ENCODE results near the gene CFAP100. TPM values are rescaled to one million over a fixed set of nuclear protein-coding genes. Genes with fewer than 3 reads are reported as not detected.

Gene CFAP100
- total and polyA plus RNA-seq, 12 donors: 0.17 TPM; not detected in 11

GRCh38 chr3:126434264-126434590, 39.5 kb downstream of the CFAP100 start:
- Histone ChIP-seq H3K9me3 (replicated peaks in 1 of 3) (no peaks in the 10 kb centered on the region), H3K4me3 (no peak overlapping the region), H3K27ac (no peak overlapping the region), H3K36me3 (replicated peaks in 1 of 2) (peaks cover 0 to 26% of the 10 kb centered on the region in 2 donors), H3K27me3 (no peaks in the 10 kb centered on the region), H3K4me1 (replicated peaks in 1 of 2) (no peaks in the 10 kb centered on the region)
- intact Hi-C loops (cut with DNase I): no loop called here
- DNase-seq: peak in 1 of 7 donors; percentile 34
- 93 to 100% (median 95%) methylated on average over 6 of the region's 6 CpGs for WGBS, 4 donors
- no peak for TF ChIP-seq CTCF (IDR thresholded peaks at IDR 0.05)
- no peak for TF ChIP-seq POLR2A (IDR thresholded peaks at IDR 0.05)

GRCh38 chr3:126434931-126435411, 40.3 kb downstream of the CFAP100 start:
- Histone ChIP-seq H3K4me3 (no peak overlapping the region), H3K4me1 (replicated peaks in 1 of 2) (no peaks in the 10 kb centered on the region), H3K27me3 (no peaks in the 10 kb centered on the region), H3K9me3 (replicated peaks in 1 of 3) (no peaks in the 10 kb centered on the region), H3K36me3 (replicated peaks in 1 of 2) (peaks cover 0 to 32% of the 10 kb centered on the region in 2 donors), H3K27ac (no peak overlapping the region)
- no peak for TF ChIP-seq CTCF (IDR thresholded peaks at IDR 0.05)
- no peak for TF ChIP-seq POLR2A (IDR thresholded peaks at IDR 0.05)
- WGBS, 4 donors: 92 to 98% (median 95%) methylated on average over 3 to 8 of the region's 8 CpGs
- intact Hi-C loops (cut with DNase I): no loop called here
- DNase-seq: peak in 1 of 7 donors; percentile 37

- no peaks in the 10 kb centered on the region for H3K9me3 ChIP-seq (replicated peaks in 1 of 3)
- H3K4me1 ChIP-seq (replicated peaks in 1 of 2): no peaks in the 10 kb centered on the region
- TF ChIP-seq POLR2A (IDR thresholded peaks at IDR 0.05) (no peak), CTCF (IDR thresholded peaks at IDR 0.05) (no peak)
- H3K27me3 ChIP-seq: no peaks in the 10 kb centered on the region
- peaks cover 0 to 32% of the 10 kb centered on the region in 2 donors for H3K36me3 ChIP-seq (replicated peaks in 1 of 2)
- H3K27ac ChIP-seq: no peak overlapping the region
- no peak overlapping the region for H3K4me3 ChIP-seq
- intact Hi-C loops (cut with DNase I): no loop called here
- DNase-seq: peak in 1 of 7 donors; percentile 37
- WGBS, 4 donors: 92 to 98% (median 96%) methylated on average over 10 to 14 of the region's 14 CpGs
Measured at GRCh38 chr3:126435456-126436315, 41.0 kb downstream of the CFAP100 start.

DNA sequence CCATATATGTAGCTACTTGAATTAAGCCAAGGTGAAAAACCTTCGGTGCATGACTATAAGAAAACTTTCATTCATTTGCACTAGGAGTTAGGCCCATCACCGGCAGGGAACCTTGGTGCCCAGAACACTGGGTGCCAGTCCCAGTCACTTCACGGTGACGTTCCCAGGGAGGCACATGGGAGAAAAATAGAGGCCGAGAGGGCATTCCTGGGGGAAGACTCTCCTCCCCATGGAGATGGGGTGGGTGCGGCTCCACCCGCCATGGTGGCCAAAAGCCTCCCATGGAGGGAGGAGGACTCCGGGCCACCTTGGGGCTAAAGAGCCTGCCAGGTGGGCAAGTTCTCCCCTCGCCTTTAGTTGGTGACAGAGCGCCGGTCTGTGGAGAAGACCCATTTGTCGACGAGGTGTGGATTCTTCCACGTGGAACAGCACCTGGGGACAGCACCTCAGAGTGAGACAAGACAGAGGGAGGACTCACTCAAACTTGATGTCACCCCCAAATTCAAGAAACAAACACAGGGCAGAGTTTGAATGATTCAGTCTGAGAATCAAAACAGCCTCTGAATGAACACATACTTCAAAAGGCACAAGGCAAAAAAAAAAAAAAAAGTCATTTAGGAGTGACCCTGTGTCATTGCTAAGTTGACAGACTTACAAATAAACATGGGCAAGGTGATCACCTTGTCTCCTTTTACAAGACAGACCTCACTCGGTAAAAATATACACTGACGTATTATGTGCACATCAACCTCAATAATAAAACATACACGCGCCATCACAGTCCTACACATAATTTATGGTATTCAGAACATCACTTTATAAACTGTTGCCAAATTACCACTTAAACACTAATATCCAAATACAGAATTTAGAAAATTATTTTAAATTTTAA, 42.4 kb downstream of the CFAP100 start:
- Histone ChIP-seq H3K27ac (no peak overlapping the region), H3K4me3 (no peak overlapping the region), H3K9me3 (replicated peaks in 1 of 3) (no peaks in the 10 kb centered on the region), H3K36me3 (replicated peaks in 1 of 2) (peaks cover 0 to 32% of the 10 kb centered on the region in 2 donors), H3K27me3 (no peaks in the 10 kb centered on the region), H3K4me1 (replicated peaks in 1 of 2) (no peaks in the 10 kb centered on the region)
- WGBS, 4 donors: 92 to 96% (median 94%) methylated on average over 12 to 18 of the region's 18 CpGs
- TF ChIP-seq CTCF (IDR thresholded peaks at IDR 0.05): no peak
- no peak for TF ChIP-seq POLR2A (IDR thresholded peaks at IDR 0.05)
- DNase-seq: peak in 2 of 7 donors; percentile 8 to 34
- intact Hi-C loops (cut with DNase I): no loop called here

Data from adrenal gland (tissue), 12 donors.